Stimulated activated CD8-positive, alpha-beta memory T cell treated with anti-CD3 and anti-CD28 coated beads, Interleukin-12 subunit alpha, Interleukin-12 subunit beta, amount 100 ng/mL, for 24 hours (primary cell): ENCODE data around the gene CHMP6.

Experiments used
- DNase-seq: peaks from one replicate; pipeline ENCODE4 v3.0.0-alpha.2; 2020; ENCODE audit errors: extremely low read depth

CHMP6 gene

GRCh38 chr17:80956321-80957190, 35.1 kb upstream of the CHMP6 start:
- DNase-seq = no peak

GRCh38 chr17:80957461-80957941, 34.1 kb upstream of the CHMP6 start:
- no peak for DNase-seq

- DNase-seq = no peak
Measured at GRCh38 chr17:80959330-80960036, 32.2 kb upstream of the CHMP6 start.

GRCh38 chr17:80960037-80960796, 31.4 kb upstream of the CHMP6 start:
- DNase-seq = no peak

- DNase-seq = no peak
Measured at GRCh38 chr17:80960797-80961452, 30.7 kb upstream of the CHMP6 start.

GRCh38 chr17:80961541-80962330, 29.9 kb upstream of the CHMP6 start:
- DNase-seq = no peak

GRCh38 chr17:80962356-80963329, 29.0 kb upstream of the CHMP6 start:
- no peak for DNase-seq

GRCh38 chr17:80963812-80964543, 27.7 kb upstream of the CHMP6 start:
- DNase-seq = no peak

- no peak for DNase-seq
Measured at GRCh38 chr17:80964544-80964856, 27.1 kb upstream of the CHMP6 start.

- no peak for DNase-seq
Measured at GRCh38 chr17:80964859-80965580, 26.6 kb upstream of the CHMP6 start.

- no peak for DNase-seq
Measured at GRCh38 chr17:80965606-80966005, 26.0 kb upstream of the CHMP6 start.

GRCh38 chr17:80967404-80967872, 24.2 kb upstream of the CHMP6 start:
- no peak for DNase-seq

- no peak for DNase-seq
Measured at GRCh38 chr17:80968602-80969029, 23.0 kb upstream of the CHMP6 start.

- DNase-seq = no peak
Measured at GRCh38 chr17:80969030-80969673, 22.5 kb upstream of the CHMP6 start.

- DNase-seq = no peak
Measured at GRCh38 chr17:80969674-80970043, 22.0 kb upstream of the CHMP6 start.

- no peak for DNase-seq
Measured at GRCh38 chr17:80970044-80970761, 21.4 kb upstream of the CHMP6 start.
